NB4 (cell line): ENCODE results near the gene P2RY11.

Source experiments
- DNase-seq: peaks from one replicate; pipeline ENCODE4 v3.0.0; 2010; ENCODE audit warnings: low read depth
- H3K4me3 ChIP-seq: one replicate; pipeline ENCODE4 v1.5.1; 2011; ENCODE audit warnings: mild to moderate bottlenecking, low read depth, low read length, moderate library complexity
- CTCF ChIP-seq: IDR thresholded peaks from one replicate; pipeline ENCODE4 v1.5.1; 2012; ENCODE audit warnings: low read depth, low read length
- MAX ChIP-seq: IDR thresholded peaks from 2 replicates; pipeline ENCODE4 v1.6.1; 2011; ENCODE audit warnings: low read depth, low read length
- MYC ChIP-seq: IDR thresholded peaks from 2 replicates; pipeline ENCODE4 v1.6.1; 2011; ENCODE audit warnings: low read depth, low read length
- POLR2A ChIP-seq: IDR thresholded peaks from 2 replicates; pipeline ENCODE4 v1.6.1; 2011; ENCODE audit warnings: mild to moderate bottlenecking; ENCODE audit not compliant: insufficient read length; ENCODE audit errors: extremely low read depth

The P2RY11 gene

GRCh38 chr19:10076535-10076934 lies 35.0 kb upstream of the P2RY11 start:
- TF ChIP-seq CTCF (no peak), MAX (no peak), MYC (no peak), POLR2A (no peak)
- no peak overlapping the region for H3K4me3 ChIP-seq
- DNase-seq: no peak

- peak; percentile 34 for DNase-seq
- TF ChIP-seq MYC (no peak), CTCF (no peak)
- no peak overlapping the region for H3K4me3 ChIP-seq
These were observed 33.2 kb upstream of the P2RY11 start for GRCh38 chr19:10078329-10078728.

GRCh38 chr19:10079031-10079453 lies 32.5 kb upstream of the P2RY11 start:
- no peak for DNase-seq
- no peak overlapping the region for H3K4me3 ChIP-seq
- TF ChIP-seq POLR2A: no peak

- no peak overlapping the region for H3K4me3 ChIP-seq
- TF ChIP-seq POLR2A: no peak
- no peak for TF ChIP-seq CTCF
- no peak for TF ChIP-seq MAX
- no peak for TF ChIP-seq MYC
- no peak for DNase-seq
These were observed 27.6 kb upstream of the P2RY11 start for GRCh38 chr19:10083911-10084310.

GRCh38 chr19:10084803-10085202 lies 26.7 kb upstream of the P2RY11 start:
- no peak for DNase-seq
- TF ChIP-seq MYC: no peak
- no peak for TF ChIP-seq POLR2A
- no peak for TF ChIP-seq MAX
- no peak for TF ChIP-seq CTCF
- H3K4me3 ChIP-seq: no peak overlapping the region

GRCh38 chr19:10085641-10086590 lies 25.6 kb upstream of the P2RY11 start, which contains the start of gene SHFL:
TSS of gene SHFL (plus strand) at chr19:10086317. CDS start at chr19:10086428, 111 bp downstream.
- TF ChIP-seq MYC (peak; percentile 52), POLR2A (peak; percentile 68), MAX (peak; percentile 77), CTCF (no peak)
- peak within 1 kb of the TSS; percentile 68 for H3K4me3 ChIP-seq
- peak; percentile 88 for DNase-seq
